ENCODE data around the gene FAM240A.

DNA sequence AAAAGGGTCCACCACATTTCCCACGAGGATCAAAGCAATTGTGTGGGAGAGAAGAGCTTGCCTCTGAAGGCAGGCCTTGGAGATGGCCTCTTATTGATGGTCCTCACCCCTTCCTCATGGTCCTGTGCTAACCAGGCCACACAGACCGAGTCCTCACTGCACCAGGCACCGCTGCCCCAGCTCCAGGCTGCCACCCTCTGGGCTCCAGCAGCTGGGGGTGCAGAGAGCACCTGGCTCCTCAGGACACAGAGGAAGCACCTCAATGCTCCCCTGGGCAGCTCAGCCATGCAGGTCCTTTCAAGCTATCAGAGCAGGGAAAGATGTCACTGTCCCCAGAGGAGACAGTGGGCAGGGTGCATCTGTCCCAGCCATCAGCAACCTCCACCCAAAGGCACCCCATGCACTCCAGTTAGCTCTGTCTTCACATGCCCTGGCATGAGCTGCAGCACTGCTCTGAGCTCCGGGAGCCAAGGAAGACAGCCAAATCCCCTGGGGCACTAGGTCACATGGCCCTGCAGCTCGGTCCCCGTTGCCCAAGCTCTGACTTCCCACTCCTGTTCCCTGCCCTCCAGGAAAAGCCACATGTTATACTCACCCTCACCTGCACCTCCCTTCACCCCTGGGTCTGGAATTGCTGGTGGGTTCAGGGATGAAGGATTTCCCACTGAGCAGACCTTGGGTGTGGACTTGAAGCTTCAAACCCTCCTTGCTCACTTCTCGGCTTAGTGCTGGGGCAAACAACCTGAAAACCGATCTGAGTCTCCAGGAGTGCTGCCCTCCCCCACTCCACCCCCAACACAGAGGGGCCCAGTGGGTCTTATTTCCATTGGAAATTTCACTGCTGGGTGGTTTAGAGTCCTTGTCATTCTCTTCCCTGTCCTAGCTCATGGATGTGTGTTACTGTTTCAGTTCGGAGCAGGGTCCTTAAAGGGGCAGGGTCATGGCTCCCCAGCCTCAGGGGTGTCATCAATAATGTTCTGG, 48.5 kb downstream of the FAM240A start:
- TF ChIP-seq, protein P1, sequence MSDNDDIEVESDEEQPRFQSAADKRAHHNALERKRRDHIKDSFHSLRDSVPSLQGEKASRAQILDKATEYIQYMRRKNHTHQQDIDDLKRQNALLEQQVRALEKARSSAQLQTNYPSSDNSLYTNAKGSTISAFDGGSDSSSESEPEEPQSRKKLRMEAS (IDR thresholded peaks at IDR 0.05) = peak; percentile 48; the same call in 1 of the 2 replicates
- TF ChIP-seq CREB1 (IDR thresholded peaks at IDR 0.05; ENCODE audit: low read depth) = no peak
- TF ChIP-seq YY1 (IDR thresholded peaks at IDR 0.05; ENCODE audit: low read depth) = no peak
- TF ChIP-seq RAD21 (IDR thresholded peaks at IDR 0.05; ENCODE audit: low read depth) = peak; percentile 39; the same call in 1 of the 2 replicates
- TF ChIP-seq, protein P2, sequence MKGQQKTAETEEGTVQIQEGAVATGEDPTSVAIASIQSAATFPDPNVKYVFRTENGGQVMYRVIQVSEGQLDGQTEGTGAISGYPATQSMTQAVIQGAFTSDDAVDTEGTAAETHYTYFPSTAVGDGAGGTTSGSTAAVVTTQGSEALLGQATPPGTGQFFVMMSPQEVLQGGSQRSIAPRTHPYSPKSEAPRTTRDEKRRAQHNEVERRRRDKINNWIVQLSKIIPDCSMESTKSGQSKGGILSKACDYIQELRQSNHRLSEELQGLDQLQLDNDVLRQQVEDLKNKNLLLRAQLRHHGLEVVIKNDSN (IDR thresholded peaks at IDR 0.05) = peak; percentile 87
- no peak for TF ChIP-seq TEAD4 (IDR thresholded peaks at IDR 0.05)
- no peak for TF ChIP-seq EP300 (IDR thresholded peaks at IDR 0.05; ENCODE audit: borderline replicate concordance)
- TF ChIP-seq CEBPB (IDR thresholded peaks at IDR 0.05) = no peak
- TF ChIP-seq, protein P3, sequence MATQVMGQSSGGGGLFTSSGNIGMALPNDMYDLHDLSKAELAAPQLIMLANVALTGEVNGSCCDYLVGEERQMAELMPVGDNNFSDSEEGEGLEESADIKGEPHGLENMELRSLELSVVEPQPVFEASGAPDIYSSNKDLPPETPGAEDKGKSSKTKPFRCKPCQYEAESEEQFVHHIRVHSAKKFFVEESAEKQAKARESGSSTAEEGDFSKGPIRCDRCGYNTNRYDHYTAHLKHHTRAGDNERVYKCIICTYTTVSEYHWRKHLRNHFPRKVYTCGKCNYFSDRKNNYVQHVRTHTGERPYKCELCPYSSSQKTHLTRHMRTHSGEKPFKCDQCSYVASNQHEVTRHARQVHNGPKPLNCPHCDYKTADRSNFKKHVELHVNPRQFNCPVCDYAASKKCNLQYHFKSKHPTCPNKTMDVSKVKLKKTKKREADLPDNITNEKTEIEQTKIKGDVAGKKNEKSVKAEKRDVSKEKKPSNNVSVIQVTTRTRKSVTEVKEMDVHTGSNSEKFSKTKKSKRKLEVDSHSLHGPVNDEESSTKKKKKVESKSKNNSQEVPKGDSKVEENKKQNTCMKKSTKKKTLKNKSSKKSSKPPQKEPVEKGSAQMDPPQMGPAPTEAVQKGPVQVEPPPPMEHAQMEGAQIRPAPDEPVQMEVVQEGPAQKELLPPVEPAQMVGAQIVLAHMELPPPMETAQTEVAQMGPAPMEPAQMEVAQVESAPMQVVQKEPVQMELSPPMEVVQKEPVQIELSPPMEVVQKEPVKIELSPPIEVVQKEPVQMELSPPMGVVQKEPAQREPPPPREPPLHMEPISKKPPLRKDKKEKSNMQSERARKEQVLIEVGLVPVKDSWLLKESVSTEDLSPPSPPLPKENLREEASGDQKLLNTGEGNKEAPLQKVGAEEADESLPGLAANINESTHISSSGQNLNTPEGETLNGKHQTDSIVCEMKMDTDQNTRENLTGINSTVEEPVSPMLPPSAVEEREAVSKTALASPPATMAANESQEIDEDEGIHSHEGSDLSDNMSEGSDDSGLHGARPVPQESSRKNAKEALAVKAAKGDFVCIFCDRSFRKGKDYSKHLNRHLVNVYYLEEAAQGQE (IDR thresholded peaks at IDR 0.05; ENCODE audit: low read depth) = no peak
- TF ChIP-seq ZBTB7A (IDR thresholded peaks at IDR 0.05; ENCODE audit: low read depth) = no peak
- TF ChIP-seq TAF1 (IDR thresholded peaks at IDR 0.05; ENCODE audit: low read depth) = no peak
- TF ChIP-seq EGR1 (IDR thresholded peaks at IDR 0.05) = no peak
- TF ChIP-seq FOXM1 (IDR thresholded peaks at IDR 0.05; ENCODE audit: borderline replicate concordance, low read depth) = no peak
- TF ChIP-seq TCF12 (IDR thresholded peaks at IDR 0.05; ENCODE audit: low read depth) = no peak
